Panc1 (cell line): ENCODE results near the gene RHEB.

ENCODE experiments used
- CTCF ChIP-seq: fragments of 450-650 bp; IDR thresholded peaks from 2 replicates; pipeline ENCODE4 v1.5.1; 2017; ENCODE audit warnings: mild to moderate bottlenecking
- POLR2AphosphoS5 ChIP-seq: IDR thresholded peaks from 2 replicates; pipeline ENCODE4 v1.6.1; 2012; ENCODE audit warnings: mild to moderate bottlenecking, low read depth, low read length, moderate library complexity
- SIN3A ChIP-seq: IDR thresholded peaks from 2 replicates; pipeline ENCODE4 v1.6.1; 2012; ENCODE audit warnings: low read depth, mild to moderate bottlenecking, low read length, moderate library complexity, borderline replicate concordance; ENCODE audit not compliant: insufficient read depth
- TF ChIP-seq, protein P1 (sequence below), 2 experiments: IDR thresholded peaks; 2 replicates each; pipeline ENCODE4 v1.6.1; 2011 to 2012; ENCODE audit warnings: low read depth in 2 of 2, control low read depth in 1 of 2, low read length in 1 of 2, mild to moderate bottlenecking in 1 of 2, moderate library complexity in 1 of 2; ENCODE audit not compliant: insufficient read depth in 1 of 2

DNA sequence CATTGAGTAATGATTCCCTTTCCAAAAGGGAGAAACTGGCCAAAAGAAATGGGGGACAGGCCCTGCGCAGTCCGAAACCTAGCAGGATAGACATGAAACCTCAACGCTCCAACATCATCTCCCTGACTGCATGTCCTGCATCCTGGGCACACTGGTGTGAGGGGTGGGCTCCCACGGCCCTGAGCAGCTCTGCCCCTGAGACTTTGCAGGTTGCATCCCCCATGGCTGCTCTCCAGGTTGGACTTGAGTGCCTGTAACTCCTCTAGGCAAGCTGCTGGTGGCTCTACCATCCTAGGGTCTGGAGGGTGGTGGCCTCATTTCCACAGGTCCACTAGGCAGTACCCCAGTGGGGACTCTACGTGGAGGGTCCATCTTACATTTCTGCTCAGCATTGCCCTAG lies 63.4 kb downstream of the RHEB start:
- TF ChIP-seq CTCF: no peak
- no peak for TF ChIP-seq SIN3A
- TF ChIP-seq, protein P1, sequence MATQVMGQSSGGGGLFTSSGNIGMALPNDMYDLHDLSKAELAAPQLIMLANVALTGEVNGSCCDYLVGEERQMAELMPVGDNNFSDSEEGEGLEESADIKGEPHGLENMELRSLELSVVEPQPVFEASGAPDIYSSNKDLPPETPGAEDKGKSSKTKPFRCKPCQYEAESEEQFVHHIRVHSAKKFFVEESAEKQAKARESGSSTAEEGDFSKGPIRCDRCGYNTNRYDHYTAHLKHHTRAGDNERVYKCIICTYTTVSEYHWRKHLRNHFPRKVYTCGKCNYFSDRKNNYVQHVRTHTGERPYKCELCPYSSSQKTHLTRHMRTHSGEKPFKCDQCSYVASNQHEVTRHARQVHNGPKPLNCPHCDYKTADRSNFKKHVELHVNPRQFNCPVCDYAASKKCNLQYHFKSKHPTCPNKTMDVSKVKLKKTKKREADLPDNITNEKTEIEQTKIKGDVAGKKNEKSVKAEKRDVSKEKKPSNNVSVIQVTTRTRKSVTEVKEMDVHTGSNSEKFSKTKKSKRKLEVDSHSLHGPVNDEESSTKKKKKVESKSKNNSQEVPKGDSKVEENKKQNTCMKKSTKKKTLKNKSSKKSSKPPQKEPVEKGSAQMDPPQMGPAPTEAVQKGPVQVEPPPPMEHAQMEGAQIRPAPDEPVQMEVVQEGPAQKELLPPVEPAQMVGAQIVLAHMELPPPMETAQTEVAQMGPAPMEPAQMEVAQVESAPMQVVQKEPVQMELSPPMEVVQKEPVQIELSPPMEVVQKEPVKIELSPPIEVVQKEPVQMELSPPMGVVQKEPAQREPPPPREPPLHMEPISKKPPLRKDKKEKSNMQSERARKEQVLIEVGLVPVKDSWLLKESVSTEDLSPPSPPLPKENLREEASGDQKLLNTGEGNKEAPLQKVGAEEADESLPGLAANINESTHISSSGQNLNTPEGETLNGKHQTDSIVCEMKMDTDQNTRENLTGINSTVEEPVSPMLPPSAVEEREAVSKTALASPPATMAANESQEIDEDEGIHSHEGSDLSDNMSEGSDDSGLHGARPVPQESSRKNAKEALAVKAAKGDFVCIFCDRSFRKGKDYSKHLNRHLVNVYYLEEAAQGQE (IDR thresholded peaks at IDR 0.05; ENCODE audit: insufficient read depth in 1 of 2, low read depth in 2 of 2, low read length in 1 of 2): no peak
- no peak for TF ChIP-seq POLR2AphosphoS5
